GM12801 (cell line): ENCODE results near the gene PDGFD.

Experiments used
- TF ChIP-seq, protein P1 (sequence below): IDR thresholded peaks from one replicate; pipeline ENCODE4 v1.5.1; 2011; ENCODE audit warnings: control low read depth; ENCODE audit not compliant: insufficient read length; ENCODE audit errors: extremely low read depth

PDGFD gene

DNA sequence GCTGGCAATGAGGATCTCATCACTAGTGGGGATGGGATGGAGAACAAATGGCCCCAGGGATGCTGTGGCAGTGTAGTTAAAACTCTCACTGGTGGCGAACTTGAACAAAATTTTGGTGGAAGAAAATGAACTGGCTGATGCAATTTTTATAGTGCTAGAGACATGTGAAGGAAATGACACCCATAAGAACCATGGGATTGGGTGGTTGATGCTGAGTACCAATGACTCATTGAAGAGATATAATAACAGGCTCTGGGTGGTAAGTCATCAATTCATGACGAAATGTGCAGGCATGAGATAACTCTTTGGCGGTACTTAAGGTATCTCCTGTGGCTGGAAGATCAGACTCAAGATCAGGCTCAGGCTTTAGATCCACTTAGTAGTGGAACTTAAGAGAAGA lies 300.4 kb downstream of the PDGFD start:
- TF ChIP-seq, protein P1, sequence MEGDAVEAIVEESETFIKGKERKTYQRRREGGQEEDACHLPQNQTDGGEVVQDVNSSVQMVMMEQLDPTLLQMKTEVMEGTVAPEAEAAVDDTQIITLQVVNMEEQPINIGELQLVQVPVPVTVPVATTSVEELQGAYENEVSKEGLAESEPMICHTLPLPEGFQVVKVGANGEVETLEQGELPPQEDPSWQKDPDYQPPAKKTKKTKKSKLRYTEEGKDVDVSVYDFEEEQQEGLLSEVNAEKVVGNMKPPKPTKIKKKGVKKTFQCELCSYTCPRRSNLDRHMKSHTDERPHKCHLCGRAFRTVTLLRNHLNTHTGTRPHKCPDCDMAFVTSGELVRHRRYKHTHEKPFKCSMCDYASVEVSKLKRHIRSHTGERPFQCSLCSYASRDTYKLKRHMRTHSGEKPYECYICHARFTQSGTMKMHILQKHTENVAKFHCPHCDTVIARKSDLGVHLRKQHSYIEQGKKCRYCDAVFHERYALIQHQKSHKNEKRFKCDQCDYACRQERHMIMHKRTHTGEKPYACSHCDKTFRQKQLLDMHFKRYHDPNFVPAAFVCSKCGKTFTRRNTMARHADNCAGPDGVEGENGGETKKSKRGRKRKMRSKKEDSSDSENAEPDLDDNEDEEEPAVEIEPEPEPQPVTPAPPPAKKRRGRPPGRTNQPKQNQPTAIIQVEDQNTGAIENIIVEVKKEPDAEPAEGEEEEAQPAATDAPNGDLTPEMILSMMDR = no peak

DNA sequence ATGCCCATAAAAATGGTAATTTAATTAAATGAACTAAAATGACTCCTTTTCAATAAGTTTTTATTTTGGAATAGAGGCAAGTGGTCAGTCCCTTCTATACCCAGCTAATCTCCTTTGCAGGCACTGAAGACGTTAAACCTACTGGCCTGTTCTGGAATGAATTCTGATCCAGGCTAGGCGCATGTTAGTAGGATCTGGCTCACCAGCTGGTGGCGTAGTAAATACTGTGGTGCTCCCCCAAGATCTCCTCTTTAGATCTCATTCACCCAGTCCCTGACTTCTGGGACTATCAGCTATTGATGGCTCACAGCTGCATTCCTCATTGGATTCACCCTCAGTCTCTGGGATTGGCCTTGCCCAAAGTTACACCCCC lies 301.2 kb downstream of the PDGFD start:
- TF ChIP-seq, protein P1 = no peak

DNA sequence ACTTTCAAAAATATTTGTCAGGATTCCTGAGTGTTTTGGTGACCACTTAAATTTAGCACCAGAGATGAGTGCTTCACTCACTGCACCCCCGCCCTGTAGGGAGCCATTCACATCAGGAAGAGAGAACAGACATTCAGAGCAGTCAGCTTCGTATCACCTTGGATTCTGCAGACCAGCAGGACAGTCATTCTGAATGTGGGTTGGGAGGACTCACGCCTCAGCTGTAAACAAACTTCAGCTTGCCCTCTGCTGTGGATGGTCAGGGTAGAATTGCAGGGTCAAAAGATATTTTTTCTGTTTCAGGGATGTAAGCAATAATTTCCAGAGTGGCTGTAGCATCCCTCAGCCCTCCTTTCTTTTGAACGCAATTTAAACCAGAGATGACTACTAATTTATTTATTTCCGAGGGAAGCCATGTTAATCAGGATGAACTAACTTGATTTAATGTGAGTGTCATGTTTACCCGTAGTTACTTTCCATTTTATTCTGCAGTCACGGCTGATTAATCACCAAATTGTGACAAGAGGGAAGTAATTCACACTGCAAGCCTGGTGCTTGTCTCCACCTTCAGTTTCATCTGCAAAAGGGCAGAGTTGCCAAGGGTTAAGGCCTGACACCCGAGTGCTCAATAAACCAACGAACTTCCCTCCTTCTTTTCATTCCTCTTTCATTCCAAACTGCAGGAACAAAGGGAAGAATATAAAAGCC lies 301.7 kb downstream of the PDGFD start:
- TF ChIP-seq, protein P1 = no peak
